ENCODE data around the gene ETV6.

Gene ETV6

DNA sequence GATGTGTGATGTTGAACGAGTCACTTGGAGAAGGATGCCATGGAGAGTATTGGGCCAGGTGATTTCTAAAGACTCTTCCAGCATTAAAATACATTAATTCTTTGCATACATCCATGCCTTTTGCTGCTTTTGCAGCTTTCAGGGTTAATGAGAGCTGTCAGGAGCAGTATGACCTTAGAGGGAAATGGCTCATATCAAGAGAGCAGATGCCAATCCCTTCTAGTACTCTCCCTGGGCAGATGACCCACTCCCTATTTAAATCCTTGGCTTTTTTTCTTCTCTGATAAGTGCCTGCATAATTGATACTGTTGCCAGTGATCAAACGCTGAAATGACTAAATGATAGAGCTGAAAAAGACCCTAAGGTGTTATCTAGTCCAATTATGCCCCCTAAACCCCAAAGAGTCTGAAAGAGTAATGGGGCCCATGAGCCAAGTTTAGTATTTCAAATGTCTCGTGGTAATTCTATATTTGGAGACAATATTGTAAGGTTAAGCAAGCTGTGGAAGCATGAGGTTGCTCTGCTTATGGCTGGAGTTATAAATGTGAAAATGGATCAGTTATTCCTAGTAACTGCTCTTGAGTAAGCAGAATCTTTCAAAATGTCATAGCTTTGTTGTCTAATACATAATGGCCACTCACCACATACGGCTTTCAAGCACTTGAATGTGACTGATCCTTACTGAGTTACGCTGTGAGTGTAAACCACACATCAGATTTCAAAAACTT, 137.3 kb downstream of the ETV6 start:
- no peak for DNase-seq

DNA sequence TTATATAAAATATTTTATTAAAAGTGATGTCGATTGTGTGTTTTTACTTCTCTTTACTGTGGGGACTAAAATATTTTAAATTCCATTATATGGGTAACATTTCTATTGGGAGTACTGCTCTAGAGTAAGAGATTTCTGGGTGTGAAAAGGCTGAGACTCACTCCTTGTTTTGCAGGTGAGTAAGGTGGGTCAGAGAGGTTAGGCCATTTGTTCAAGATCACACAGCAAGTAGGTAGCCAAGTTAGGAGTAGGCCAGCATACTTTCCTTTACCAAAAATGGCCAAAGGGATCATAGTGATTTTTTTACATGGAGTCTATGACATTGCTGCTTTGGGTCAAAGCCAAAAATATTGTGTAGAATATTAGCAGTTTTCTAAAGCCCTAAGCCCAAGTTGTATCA, 138.0 kb downstream of the ETV6 start:
- no peak for DNase-seq

DNA sequence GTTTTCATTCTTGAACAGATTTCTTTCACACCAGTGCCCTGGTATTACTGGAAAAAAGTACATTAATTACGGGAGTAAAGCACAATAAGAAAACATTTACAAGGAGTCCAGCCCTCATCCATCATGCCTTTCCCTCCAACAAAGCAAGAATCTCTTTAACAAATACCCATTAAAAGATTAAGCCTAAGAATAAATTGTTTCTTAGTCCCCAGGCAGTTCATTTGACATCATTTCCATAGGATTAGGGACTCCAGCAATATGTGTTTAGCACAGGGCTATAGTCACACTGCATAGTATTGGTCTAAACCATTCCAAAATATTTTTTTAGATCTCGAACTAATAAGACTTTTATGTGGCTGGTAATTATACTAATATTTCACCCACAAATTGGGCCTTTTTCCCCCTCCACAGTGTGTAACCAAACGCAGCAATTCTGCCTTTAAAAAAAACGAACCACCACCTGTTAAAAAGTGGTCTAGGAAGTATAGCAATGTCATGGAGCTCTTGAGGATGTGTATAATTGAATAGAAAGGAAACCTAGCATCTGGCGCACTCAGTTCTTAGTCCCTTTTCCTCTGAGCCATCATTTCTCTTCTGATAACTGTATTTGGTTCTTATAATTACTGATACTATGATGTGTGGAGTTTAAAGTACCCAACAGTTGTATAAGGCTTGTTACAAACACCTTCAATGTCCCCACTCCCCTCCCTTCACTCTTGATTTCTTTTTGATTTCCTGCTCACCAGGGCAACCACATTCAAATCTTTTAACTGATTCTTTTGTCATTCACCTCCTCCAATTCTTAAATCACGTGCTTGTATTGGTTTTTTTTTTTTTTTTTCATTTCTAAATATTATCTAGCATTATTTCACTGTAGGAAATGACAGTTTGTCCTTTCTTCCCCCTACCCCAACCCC, 138.7 kb downstream of the ETV6 start:
- no peak for DNase-seq

DNA sequence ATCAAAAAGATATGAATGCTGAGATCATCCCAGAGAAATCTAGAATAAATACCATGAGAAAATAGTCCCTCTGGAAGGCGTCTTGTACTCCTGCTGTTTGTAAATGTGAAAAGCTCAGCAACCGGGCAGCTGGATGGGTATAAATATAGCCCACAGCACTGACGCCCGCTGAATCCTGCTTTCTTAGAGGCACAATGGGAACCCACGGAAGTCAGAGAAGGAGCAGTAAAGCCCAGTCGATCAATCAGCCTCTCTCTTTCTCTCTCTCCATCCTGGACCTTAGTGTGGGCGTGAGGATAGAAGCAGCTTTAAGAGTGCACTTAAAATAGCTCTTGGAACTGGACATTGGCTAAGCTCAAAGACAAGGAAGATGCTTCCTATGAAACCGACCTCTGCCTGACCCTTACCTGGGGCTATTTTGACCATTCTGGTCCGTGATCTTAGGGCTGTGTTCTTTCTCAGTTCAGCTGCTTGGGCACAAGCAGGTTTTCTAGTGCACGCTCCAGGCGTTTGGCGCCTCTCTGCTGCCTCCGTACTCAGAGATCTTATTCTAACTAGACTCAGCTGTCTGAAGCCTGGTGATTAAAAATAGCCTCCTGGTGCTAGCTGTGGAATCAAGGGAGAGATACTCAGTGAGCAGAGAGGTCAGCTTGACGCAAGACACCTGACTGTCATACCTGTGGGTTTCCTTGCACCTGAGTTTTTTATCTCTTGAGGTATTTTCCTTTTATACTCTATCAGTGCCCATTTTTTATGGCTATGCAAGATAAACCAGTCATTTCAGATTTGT, 144.6 kb downstream of the ETV6 start:
- no peak for DNase-seq

DNA sequence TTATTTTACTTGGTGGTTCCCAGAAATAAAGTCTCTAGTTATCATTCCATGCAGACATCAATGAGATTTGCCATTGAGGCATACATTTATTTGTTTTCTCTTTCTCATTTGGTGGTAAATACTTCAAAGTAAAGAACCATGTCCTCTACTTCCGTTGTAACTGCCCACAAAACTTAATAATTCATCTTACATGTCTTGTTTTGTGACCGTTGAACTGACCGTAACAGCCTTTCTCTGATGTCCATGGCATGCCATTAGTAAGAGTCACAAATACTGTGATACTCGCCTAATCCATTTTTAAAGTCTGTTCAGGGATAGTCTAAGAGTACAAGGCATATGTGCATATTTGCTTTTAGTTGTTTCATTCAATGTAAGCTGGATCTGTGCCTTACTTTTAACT, 145.3 kb downstream of the ETV6 start:
- no peak for DNase-seq

DNA sequence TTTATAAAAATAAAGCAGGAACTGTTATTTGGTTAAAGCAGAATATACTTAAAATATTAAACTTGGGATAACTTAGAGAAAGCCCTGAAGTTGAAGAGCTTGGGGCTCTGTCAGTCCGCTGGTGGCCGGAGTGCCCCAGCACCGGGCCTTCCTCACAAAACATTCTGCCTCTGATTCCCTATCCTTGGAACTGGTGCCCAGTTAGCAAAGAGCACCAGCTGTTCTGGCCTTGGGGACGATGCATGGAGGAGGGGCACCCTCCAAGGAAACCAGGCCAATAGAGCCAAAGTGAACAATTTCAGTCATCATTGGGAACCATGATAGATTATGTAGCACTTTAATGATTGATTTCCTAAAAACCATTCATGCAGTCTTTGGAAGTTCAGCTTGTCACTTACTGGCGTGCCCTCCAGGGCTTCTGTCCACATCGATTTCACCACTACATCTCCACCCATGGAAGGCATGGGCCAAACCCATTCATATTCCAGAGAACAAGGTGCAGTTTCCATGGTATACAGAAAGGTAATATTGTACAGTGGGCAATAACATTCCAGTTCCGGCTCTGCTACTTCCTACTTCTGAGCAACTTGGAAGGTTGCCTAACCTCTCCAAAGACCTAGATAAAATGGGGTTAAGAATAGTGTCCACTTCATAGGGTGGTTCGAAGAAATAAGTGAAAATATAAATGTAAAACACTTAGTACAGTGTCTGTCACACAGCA, 145.9 kb downstream of the ETV6 start:
- no peak for DNase-seq

DNA sequence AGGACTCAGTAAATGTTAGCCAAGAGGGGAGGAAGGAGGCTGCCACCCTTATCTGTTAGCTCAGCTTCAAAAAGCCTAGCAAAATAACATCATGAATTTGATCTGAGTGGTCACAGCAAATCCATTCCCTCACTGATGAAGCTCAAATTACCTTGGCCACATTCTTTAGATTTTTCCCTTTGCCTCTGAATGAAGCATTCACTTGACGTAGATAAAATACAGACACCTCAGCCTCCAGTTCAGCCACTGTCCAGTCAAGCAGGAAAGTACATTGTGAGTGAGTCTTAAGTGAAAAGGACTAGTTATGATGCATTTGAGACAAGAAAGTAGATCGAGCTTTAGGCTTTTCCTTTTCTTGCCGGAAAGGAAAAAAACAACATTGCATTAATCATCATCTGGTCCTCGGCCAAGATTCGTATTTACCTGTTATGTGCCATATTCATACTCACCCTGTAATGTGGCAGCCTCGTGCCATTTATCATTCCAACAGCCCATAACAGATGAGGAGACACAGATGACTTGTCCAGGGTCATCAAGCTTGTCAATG, 146.5 kb downstream of the ETV6 start:
- DNase-seq = no peak

DNA sequence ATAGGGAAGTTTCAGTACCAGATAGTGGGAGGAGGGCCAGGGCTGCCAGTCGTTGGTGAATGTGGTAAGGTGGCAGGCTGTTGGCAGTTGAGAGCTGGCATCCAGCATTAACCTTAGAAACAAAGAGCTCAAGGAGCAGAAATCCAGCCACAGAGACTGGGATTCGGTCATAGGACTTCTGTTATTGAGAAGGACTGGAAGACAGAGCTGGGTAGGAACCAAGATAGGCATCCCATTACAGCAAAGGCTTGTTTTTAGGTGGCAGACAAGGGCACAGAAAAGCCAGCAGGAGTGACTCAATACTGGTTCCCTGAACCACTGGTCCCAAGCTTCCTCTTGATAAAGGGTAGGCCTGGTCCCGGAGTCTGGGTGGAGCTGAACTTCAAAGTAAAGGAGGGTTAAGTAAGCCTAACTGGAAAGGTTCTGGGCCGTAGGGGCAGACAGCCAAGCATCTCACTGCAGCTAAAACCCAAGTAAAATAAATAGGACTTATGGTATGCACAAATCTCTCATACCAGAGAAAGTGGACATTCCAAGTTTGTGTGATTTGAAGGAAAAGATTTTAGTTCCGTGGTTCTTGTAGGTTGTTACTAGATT, 147.9 kb downstream of the ETV6 start:
- no peak for DNase-seq

DNA sequence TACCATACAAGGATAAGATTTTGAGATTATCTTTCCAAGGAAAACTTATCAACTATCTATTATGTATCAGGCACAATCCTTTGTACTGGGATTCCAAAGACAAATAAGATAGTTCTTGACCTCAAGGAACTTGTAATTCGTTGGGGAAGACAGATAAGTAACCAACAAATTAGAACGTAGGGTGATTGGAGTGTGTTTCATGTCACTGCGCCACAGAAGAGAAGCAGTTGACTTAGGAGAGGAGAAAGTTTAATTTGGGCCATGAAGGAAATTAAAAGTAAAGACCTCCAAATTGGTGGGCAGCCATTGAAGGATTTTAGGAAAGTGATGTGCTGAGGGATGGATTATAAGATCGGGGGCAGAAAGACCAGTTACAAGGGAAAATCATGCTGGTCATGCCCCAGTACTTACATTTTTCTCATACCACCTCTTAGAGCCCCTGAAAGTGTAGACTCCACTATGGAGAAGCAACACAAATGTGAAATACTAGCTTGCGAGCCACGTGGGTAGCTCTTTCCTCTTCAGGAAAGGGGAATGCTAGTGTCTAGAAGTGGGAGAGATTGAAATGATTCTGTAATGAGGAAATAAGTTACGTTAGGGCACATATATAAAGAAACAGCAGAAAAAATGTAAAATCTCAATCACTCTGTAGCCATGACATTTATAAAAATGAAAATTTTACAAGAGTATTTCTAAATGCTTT, 148.7 kb downstream of the ETV6 start:
- DNase-seq = no peak

DNA sequence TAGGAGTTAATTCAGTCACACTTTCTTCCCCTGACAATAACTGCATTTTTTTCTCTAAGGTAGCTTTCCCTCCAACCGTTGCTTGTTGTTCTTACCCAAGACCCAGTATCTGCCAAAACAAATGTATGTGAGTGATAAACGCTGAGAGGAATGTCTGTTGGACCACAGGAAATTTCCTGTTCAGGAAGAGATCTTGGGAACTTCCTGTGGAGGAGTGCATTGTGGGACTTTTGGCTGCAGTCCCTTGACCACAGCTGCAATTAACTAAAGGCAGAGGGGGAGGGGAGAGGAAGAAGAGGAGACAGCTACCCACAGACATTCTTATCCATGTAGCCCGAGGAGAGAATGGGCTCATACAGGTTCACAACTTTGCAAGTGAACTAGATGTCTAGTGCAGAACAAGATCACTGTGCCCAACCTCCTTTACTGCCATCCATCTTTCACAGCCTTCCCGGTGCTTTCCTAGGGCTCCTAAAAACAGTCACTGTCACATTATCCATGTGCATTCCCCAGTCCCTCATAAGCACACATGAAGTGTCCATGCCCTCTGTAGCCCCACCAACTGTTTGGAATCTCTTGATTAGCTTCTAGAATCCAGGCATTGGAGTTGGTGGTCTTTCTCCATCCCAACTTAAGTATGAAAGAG, 149.5 kb downstream of the ETV6 start:
- DNase-seq = no peak

DNA sequence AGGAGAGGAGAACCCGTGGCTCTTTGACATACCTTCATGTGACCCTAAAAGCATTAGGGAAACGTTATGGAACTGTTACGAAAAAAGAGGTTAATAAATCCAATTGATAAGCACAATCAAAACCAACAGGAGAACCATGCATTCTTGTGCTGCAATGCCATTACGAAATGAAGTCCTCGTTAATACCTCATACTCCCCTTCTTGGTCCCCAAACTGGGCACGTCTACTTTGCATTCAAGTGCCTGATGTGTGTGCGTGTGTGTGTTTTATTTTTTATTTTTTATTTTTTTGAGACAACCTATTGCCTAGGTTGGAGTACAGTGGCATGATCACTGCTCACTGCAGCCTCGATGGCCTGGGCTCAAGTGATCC, 150.0 kb downstream of the ETV6 start:
- no peak for DNase-seq

DNA sequence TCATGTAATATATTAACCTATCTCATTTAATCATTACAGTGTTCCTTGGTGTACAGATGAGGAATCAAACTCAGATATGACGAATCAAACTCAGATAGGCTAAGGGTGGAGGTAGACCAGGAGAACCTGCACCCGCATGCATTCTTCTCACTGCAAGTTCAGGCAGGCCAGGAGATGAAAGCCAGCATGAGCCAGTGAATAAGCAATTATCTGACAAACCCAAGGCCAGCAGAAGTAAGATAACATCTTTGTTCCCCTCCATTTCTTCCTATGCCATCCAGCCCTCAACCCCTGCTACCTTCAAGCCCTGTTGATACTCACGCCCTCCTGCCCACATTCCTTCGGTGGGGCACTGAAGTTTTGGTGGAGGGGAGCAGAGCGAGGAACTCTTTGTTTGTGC, 152.2 kb downstream of the ETV6 start:
- DNase-seq = no peak

DNA sequence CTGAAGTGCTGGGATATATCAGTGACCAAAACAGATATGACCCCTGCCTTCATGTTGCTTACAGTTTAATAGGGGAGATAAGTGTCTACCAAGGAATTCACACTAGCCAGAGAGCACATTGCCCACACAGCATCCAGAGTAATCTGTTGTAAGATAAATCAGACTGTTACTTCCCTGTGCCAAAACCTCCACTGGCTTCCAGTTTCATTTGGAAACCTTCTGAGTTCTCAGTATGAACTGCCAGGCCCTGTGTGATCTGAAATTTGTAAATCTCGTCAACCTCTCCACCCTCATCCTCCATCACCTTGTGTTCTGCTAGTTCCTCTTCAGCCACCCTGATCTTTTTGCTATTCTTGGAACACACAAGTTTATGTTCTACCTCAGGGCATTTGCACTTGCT, 154.7 kb downstream of the ETV6 start:
- no peak for DNase-seq

DNA sequence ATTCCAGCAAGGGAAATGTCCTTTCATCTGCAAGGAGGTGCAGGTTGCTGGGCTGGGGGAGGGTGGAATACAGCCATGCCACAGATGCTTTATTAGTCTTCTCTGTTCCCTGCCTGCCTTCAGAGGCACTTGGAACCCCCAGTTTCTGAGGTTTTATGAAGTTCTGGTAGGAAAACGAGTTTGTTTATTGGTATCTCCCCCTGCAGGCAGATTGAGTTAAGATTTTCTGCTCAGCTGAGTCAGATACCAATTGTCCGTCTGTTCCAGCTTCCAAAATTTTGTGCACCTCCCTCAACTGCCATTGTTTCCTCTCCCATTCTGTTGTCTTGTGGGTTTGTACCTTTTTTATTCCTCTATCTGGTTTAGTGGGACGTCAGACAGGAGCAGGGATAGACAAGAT, 155.6 kb downstream of the ETV6 start:
- no peak for DNase-seq

DNA sequence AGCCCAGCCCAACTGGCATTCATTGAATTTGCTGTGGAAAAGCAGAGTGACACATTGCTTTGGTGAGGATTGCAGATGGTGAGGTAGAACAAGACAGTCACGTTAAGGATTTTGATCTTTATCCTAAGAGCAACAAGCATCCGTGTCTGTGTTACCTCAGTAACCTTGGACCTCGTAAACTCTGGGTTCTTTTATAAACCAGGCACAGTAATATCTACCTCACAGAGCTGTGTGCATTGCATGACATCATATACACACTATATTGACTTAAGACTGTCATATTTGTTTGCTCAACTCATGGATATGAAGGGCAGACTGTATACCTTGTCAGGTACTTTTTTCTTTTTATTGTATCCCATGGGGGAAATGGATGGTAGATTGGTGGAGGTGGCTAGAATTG, 156.2 kb downstream of the ETV6 start:
- no peak for DNase-seq

DNA sequence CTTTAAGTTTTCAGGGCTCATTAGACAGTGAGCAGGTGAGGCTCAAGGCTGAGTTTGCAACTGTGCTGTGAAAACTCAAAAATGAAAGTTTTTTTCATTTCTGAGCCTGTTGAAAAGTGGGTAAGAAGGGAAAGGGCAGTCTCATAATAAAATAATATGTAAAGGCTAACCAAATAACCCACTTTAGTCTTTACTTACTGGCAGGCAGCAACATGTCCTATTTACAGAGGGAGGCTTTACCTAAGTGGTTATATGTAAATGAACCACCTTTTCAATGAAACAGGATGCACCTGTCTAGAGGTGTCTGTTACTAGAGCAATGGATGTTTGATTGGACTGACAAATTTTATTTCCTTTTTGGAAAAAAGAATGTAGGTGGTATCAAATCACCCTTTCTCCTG, 158.0 kb downstream of the ETV6 start:
- peak; percentile 92 for DNase-seq

DNA sequence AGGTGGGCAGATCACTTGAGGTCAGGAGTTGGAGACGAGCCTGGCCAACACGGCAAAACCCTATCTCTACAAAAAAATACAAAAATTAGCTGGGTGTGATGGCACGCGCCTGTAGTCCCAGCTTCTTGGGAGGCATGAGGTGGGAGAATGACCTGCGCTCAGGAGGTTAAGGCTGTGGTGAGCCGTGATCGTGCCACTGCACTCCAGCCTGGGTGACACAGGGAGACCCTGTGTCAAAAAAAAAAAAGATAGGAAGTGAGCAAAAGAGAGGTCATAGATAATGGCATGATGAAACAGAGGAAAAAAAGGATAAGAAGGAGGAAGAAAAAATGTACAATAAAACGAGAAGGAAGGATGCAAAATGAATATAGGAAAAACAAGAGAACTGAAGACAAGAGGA, 159.5 kb downstream of the ETV6 start:
- no peak for DNase-seq

DNA sequence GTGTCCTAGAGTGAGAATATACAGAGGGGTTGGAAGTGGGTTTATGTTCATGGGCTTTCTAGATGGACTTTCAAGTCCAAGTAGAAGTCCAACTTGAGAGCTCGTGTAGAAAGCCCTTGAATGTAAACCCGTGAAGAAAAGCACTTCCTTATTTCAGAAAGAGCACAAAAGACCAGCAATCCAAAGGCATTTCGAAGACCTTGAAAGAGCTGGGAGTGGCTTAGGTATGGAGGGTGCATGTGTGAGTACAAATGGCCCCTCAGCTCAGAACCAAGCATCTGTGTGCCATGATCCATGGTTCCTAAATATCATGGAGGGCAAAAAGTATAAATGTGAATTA, 160.7 kb downstream of the ETV6 start:
- no peak for DNase-seq

DNA sequence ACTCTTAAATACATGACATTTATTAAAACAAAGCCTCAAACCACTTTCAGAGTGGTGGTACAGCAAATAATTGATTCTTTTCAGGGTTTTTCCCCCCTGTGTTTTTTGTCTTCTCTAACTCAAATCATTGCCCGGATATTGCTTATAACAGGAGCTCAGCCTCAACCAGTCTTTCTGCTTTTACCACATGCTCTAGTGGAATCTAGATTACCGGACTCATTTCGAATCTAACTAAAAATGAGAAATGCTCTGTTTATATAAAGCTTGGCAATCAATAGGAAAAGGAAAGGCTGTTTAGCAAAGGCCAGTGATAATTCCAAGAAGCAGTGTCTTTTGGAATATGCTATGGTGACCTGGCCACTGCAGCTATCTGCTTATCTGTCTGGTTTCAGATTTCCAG, 161.5 kb downstream of the ETV6 start:
- DNase-seq = no peak

DNA sequence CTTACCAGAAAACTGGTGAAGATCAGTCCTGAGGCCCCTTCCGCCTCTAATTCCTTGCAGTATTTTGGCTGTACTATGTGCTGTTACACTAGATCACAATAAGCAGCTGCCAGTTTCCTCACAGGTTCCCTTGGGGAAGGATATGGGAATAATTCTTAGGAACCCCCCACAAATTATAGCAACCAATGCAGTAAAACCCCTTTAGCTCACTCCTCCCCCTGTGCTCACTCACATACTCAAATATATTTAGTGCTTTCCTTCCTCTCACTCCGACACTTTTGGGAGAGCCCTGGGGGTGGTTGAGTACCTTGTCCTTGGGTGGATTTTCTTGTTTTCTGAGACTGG, 162.7 kb downstream of the ETV6 start:
- DNase-seq = no peak
